Neural progenitor cell (in vitro differentiated cells): ENCODE measurements around the gene ITPR1.

Experiments used
- CTCF ChIP-seq: fragments of 200-600 bp; sonication (generic); IDR thresholded peaks from 2 replicates; pipeline ENCODE4 v1.5.1; 2017; ENCODE audit warnings: antibody characterized with exemption, mild to moderate bottlenecking
- EZH2 ChIP-seq: fragments of 200-600 bp; sonication (generic); IDR thresholded peaks from 2 replicates; pipeline ENCODE4 v1.6.1; 2017; ENCODE audit warnings: antibody characterized with exemption, mild to moderate bottlenecking, moderate library complexity
- EZH2phosphoT487 ChIP-seq: fragments of 200-600 bp; sonication (generic); IDR thresholded peaks from 2 replicates; pipeline ENCODE4 v1.6.1; 2017; ENCODE audit warnings: antibody characterized with exemption

- TF ChIP-seq EZH2 (no peak), CTCF (no peak), EZH2phosphoT487 (no peak)
These were observed 353.4 kb downstream of the ITPR1 start for GRCh38 chr3:4846543-4846942.
